ENCODE measurements around the gene CDC6.
A peak's percentile ranks its signal among the peaks of the same experiment; 100 is the strongest.

Gene CDC6, protein sequence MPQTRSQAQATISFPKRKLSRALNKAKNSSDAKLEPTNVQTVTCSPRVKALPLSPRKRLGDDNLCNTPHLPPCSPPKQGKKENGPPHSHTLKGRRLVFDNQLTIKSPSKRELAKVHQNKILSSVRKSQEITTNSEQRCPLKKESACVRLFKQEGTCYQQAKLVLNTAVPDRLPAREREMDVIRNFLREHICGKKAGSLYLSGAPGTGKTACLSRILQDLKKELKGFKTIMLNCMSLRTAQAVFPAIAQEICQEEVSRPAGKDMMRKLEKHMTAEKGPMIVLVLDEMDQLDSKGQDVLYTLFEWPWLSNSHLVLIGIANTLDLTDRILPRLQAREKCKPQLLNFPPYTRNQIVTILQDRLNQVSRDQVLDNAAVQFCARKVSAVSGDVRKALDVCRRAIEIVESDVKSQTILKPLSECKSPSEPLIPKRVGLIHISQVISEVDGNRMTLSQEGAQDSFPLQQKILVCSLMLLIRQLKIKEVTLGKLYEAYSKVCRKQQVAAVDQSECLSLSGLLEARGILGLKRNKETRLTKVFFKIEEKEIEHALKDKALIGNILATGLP

DNA sequence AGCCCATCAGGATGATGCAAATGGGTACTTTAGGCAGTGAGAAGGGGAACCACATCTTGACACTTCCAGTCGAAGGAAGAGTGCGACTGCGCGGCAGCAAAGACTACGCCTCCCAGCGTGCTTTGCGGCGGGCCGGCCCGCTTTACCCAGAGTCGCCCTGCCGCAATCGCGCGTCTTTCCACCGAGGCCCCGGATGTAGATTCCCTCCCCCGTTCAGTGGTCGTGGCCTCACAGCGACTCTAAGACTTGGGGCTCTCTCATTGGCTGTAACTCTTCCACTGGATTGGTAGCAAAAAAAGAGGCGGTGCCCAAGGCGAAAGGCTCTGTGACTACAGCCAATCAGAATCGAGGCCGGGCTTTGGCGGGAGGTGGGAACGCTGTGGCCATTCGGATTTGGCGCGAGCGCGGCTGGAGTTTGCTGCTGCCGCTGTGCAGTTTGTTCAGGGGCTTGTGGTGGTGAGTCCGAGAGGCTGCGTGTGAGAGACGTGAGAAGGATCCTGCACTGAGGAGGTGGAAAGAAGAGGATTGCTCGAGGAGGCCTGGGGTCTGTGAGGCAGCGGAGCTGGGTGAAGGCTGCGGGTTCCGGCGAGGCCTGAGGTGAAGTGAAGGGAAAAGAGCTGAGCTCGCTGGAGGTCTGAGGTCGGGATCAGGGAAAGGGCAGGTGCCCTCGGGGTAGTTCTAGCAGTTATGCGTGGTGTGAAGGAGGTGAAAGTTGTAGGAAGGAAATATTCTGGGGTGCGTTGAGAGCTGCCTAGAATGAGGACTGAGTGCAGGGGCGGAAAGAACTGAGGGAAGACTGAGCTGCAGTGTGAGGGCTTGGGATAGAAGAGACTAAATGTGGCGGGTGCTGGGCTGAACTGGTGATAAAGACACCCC is at the start of gene CDC6:
TSS of gene CDC6 (plus strand) at position 386 of the 876 bp plus-strand sequence. CDS start 1,542 bp downstream, outside the sequence.
- peaks cover 33% of the 10 kb centered on the region for H3K36me3 Mint-ChIP-seq (ENCODE audit: low read depth)
- peaks cover 3% of the 10 kb centered on the region for H3K9me3 Mint-ChIP-seq
- H3K27me3 Mint-ChIP-seq (ENCODE audit: low read depth, poor library complexity): no peaks in the 10 kb centered on the region
- TF ChIP-seq, protein P1, sequence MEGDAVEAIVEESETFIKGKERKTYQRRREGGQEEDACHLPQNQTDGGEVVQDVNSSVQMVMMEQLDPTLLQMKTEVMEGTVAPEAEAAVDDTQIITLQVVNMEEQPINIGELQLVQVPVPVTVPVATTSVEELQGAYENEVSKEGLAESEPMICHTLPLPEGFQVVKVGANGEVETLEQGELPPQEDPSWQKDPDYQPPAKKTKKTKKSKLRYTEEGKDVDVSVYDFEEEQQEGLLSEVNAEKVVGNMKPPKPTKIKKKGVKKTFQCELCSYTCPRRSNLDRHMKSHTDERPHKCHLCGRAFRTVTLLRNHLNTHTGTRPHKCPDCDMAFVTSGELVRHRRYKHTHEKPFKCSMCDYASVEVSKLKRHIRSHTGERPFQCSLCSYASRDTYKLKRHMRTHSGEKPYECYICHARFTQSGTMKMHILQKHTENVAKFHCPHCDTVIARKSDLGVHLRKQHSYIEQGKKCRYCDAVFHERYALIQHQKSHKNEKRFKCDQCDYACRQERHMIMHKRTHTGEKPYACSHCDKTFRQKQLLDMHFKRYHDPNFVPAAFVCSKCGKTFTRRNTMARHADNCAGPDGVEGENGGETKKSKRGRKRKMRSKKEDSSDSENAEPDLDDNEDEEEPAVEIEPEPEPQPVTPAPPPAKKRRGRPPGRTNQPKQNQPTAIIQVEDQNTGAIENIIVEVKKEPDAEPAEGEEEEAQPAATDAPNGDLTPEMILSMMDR (IDR thresholded peaks at IDR 0.05): no peak
- peak within 1 kb of the TSS; percentile 97 for H3K27ac Mint-ChIP-seq
- H3K4me3 Mint-ChIP-seq: peak within 1 kb of the TSS; percentile 95
- peaks cover 27% of the 10 kb centered on the region for H3K4me1 Mint-ChIP-seq
- DNase-seq: peak; percentile 97

DNA sequence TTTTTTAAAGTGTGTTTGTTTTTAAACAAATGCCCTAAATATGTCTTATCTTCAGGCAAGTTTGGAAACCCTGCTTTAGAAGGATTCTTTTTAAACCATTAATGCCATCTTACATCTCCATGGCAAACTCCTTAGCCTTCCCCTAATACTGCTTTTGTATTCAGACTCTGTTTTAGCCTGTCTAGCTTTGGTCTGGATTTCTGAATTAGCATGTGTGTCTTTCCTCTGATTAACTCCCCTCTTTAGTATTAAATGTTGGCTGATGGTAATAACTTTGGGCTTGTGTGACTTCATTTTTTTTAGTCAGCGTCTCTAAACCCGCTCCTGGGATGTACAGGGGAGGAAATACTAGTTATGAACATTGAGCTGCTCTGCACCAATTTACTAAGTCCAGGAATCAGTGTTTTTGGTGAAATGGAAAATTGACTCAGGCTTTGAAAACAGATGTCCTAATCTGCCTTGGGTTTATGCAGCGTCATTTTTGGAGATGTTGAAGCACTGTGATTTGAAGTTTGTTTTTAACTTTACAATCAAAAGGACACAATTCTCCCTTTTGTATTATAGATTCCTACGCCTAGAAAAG is 46.3 kb upstream of the CDC6 start:
- H3K9me3 Mint-ChIP-seq: no peaks in the 10 kb centered on the region

DNA sequence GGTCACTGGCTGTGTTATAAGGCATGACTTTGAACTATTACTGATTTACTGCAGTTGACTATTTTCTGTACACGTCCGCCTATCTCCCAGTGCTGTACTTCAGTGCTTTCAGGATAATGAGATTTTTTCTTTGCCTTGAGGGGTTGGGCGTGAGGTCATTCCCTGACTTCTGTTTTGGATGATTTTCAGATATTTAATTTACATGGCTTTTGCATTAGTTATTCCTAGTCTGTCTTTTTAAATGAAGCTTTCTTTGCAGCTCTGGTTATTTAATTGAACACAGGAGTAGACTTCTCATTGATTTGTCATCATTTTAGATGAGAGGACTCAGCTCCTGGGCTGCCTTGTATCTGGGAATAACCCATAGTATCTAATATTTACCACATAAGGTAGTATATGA is 44.9 kb upstream of the CDC6 start:
- Mint-ChIP-seq H3K4me1 (no peaks in the 10 kb centered on the region), H3K9me3 (no peaks in the 10 kb centered on the region), H3K27me3 (ENCODE audit: low read depth, poor library complexity) (no peaks in the 10 kb centered on the region), H3K4me3 (no peak overlapping the region), H3K27ac (no peak overlapping the region), H3K36me3 (ENCODE audit: low read depth) (peaks cover 16% of the 10 kb centered on the region)
- TF ChIP-seq, protein P1 (IDR thresholded peaks at IDR 0.05): no peak
- DNase-seq: no peak

More for the DNA sequence above, 46.3 kb upstream of the CDC6 start:
- H3K27ac Mint-ChIP-seq: no peak overlapping the region
- TF ChIP-seq, protein P1 (IDR thresholded peaks at IDR 0.05): no peak
- no peaks in the 10 kb centered on the region for H3K4me1 Mint-ChIP-seq
- no peaks in the 10 kb centered on the region for H3K27me3 Mint-ChIP-seq (ENCODE audit: low read depth, poor library complexity)
- H3K4me3 Mint-ChIP-seq: no peak overlapping the region
- peaks cover 26% of the 10 kb centered on the region for H3K36me3 Mint-ChIP-seq (ENCODE audit: low read depth)
- DNase-seq: no peak

DNA sequence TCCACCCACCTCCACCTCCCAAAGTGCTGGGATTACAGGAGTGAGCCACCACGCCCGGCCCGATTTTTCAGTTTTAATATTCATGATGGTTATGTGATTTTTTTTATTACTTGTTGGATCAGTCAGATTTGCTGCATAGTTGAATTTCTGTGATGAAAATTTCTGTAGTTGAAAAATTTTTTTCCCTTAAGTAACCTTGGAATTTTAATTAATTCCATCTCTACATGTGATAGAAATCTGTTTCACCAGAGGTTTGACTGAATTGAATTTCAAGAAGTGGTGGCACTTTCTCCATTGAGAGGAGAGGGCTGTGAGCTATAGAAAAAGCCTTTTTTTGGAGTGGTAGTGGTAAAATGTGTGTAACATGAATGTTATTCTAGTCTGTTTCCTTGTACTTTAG is 43.9 kb upstream of the CDC6 start:
- H3K4me3 Mint-ChIP-seq: no peak overlapping the region
- H3K36me3 Mint-ChIP-seq (ENCODE audit: low read depth): peaks cover 19% of the 10 kb centered on the region
- no peaks in the 10 kb centered on the region for H3K27me3 Mint-ChIP-seq (ENCODE audit: low read depth, poor library complexity)
- DNase-seq: no peak
- no peaks in the 10 kb centered on the region for H3K9me3 Mint-ChIP-seq
- H3K4me1 Mint-ChIP-seq: peaks cover 2% of the 10 kb centered on the region
- TF ChIP-seq, protein P1 (IDR thresholded peaks at IDR 0.05): no peak
- H3K27ac Mint-ChIP-seq: no peak overlapping the region

DNA sequence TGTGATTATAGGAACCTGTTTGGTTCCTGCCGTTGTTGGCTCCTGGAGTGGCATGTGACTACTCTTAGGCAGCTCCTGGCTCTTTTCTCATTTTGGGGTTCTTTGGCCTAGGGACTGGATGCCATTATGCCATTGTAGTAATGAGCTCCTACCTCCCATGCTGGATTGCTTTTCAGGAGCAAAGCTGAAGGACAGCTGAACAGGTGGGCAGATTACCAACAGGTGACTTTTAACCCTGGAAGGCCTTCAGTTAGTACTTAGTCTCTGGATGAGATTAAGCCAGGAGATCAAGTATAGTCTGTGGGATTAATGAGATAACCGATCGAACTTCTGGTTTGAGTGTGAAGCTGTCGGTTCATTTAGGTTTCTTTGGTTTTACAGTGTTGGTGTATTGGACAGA is 43.4 kb upstream of the CDC6 start:
- peaks cover 22% of the 10 kb centered on the region for H3K36me3 Mint-ChIP-seq (ENCODE audit: low read depth)
- H3K4me3 Mint-ChIP-seq: no peak overlapping the region
- peaks cover 7% of the 10 kb centered on the region for H3K4me1 Mint-ChIP-seq
- DNase-seq: no peak
- no peaks in the 10 kb centered on the region for H3K27me3 Mint-ChIP-seq (ENCODE audit: low read depth, poor library complexity)
- H3K27ac Mint-ChIP-seq: no peak overlapping the region
- no peaks in the 10 kb centered on the region for H3K9me3 Mint-ChIP-seq
- TF ChIP-seq, protein P1 (IDR thresholded peaks at IDR 0.05): no peak
